ENCODE results near the gene DCXR. TPM values are rescaled to one million over a fixed set of nuclear protein-coding genes. Genes with fewer than 3 reads are reported as not detected.

The DCXR gene
- total and polyA plus RNA-seq, 2 of the 13 experiments (the other 11 are each of a cell fraction or from before 2014, with no cell fraction given), result 287 to 311 TPM

- TF ChIP-seq FOXM1 (CRISPR knock-in tag; IDR thresholded peaks at IDR 0.05), result 0 out of 2 replicates have a peak, but pooled peaks have one; percentile 15
- peak; percentile 96 for TF ChIP-seq AGO2 (optimal IDR thresholded peaks at IDR 0.05; ENCODE audit: low read depth, low read length)
- TF ChIP-seq E2F1 (CRISPR knock-in tag; IDR thresholded peaks at IDR 0.05), result no peak
- no peak for TF ChIP-seq USF2 (IDR thresholded peaks at IDR 0.05; ENCODE audit: low read depth, low read length)
- TF ChIP-seq USF2 (CRISPR knock-in tag; IDR thresholded peaks at IDR 0.05; ENCODE audit: borderline replicate concordance), result no peak
- no peak for TF ChIP-seq ZFP41 (CRISPR knock-in tag; IDR thresholded peaks at IDR 0.05; ENCODE audit: borderline replicate concordance)
- TF ChIP-seq, protein P1, sequence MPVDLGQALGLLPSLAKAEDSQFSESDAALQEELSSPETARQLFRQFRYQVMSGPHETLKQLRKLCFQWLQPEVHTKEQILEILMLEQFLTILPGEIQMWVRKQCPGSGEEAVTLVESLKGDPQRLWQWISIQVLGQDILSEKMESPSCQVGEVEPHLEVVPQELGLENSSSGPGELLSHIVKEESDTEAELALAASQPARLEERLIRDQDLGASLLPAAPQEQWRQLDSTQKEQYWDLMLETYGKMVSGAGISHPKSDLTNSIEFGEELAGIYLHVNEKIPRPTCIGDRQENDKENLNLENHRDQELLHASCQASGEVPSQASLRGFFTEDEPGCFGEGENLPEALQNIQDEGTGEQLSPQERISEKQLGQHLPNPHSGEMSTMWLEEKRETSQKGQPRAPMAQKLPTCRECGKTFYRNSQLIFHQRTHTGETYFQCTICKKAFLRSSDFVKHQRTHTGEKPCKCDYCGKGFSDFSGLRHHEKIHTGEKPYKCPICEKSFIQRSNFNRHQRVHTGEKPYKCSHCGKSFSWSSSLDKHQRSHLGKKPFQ (CRISPR knock-in tag; IDR thresholded peaks at IDR 0.05; ENCODE audit: insufficient replicate concordance), result no peak
- no peak for TF ChIP-seq FOSL2 (CRISPR knock-in tag; IDR thresholded peaks at IDR 0.05)
- no peak for TF ChIP-seq ZNF672 (CRISPR knock-in tag; IDR thresholded peaks at IDR 0.05)
- no peak for TF ChIP-seq MAFK (conservative IDR thresholded peaks at IDR 0.05 in 1 of 2, IDR thresholded peaks at IDR 0.05 in 1 of 2; ENCODE audit: low read length in 2 of 2)
- TF ChIP-seq SOX13 (IDR thresholded peaks at IDR 0.05), result no peak
- TF ChIP-seq SOX13 (CRISPR knock-in tag; conservative IDR thresholded peaks at IDR 0.05 in 1 of 2, IDR thresholded peaks at IDR 0.05 in 1 of 2), result no peak
- no peak for TF ChIP-seq SNRNP70 (IDR thresholded peaks at IDR 0.05; ENCODE audit: low read depth, low read length)
- TF ChIP-seq TCF12 (IDR thresholded peaks at IDR 0.05), result no peak
- TF ChIP-seq TCF12 (CRISPR knock-in tag; IDR thresholded peaks at IDR 0.05), result no peak
- TF ChIP-seq NAIF1 (CRISPR knock-in tag; IDR thresholded peaks at IDR 0.05; ENCODE audit: borderline replicate concordance), result no peak
- TF ChIP-seq ZNF124 (CRISPR knock-in tag; IDR thresholded peaks at IDR 0.05), result no peak
- TF ChIP-seq TOPORS (CRISPR knock-in tag; IDR thresholded peaks at IDR 0.05), result 0 out of 2 replicates have a peak, but pooled peaks have one; percentile 41
- TF ChIP-seq GPN1 (CRISPR knock-in tag; IDR thresholded peaks at IDR 0.05; ENCODE audit: borderline replicate concordance), result no peak
- TF ChIP-seq HOXA7 (CRISPR knock-in tag; IDR thresholded peaks at IDR 0.05), result no peak
- TF ChIP-seq, protein P2, sequence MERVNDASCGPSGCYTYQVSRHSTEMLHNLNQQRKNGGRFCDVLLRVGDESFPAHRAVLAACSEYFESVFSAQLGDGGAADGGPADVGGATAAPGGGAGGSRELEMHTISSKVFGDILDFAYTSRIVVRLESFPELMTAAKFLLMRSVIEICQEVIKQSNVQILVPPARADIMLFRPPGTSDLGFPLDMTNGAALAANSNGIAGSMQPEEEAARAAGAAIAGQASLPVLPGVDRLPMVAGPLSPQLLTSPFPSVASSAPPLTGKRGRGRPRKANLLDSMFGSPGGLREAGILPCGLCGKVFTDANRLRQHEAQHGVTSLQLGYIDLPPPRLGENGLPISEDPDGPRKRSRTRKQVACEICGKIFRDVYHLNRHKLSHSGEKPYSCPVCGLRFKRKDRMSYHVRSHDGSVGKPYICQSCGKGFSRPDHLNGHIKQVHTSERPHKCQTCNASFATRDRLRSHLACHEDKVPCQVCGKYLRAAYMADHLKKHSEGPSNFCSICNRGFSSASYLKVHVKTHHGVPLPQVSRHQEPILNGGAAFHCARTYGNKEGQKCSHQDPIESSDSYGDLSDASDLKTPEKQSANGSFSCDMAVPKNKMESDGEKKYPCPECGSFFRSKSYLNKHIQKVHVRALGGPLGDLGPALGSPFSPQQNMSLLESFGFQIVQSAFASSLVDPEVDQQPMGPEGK (CRISPR knock-in tag; IDR thresholded peaks at IDR 0.05), result no peak
- TF ChIP-seq MYC (CRISPR knock-in tag; IDR thresholded peaks at IDR 0.05; ENCODE audit: borderline replicate concordance), result 0 out of 2 replicates have a peak, but pooled peaks have one; percentile 14
- TF ChIP-seq AGO1 (IDR thresholded peaks at IDR 0.05; ENCODE audit: low read depth, low read length, poor library complexity, severe bottlenecking), result peak; percentile 59
These were observed 48.7 kb upstream of the DCXR start (continued) for GRCh38 chr17:82085931-82086764.
